HG02973 (cell line): Measurements from ENCODE around the gene TDRD9.

ENCODE experiments used
- ATAC-seq: cut with Tn5 transposase; IDR thresholded peaks from one replicate; pipeline ENCODE4 v1.9.1; 2021; ENCODE audit warnings: moderate library complexity; ENCODE audit not compliant: unreplicated experiment

TDRD9 gene

GRCh38 chr14:104087505-104087904 lies 159.2 kb downstream of the TDRD9 start:
- no peak for ATAC-seq

GRCh38 chr14:104087981-104088850 lies 160.0 kb downstream of the TDRD9 start:
- no peak for ATAC-seq

- ATAC-seq, result no peak
Observed at GRCh38 chr14:104090071-104090748, 162.0 kb downstream of the TDRD9 start.

- no peak for ATAC-seq
Observed at GRCh38 chr14:104091061-104091926, 163.0 kb downstream of the TDRD9 start.

- ATAC-seq, result no peak
Observed at GRCh38 chr14:104091927-104092771, 163.9 kb downstream of the TDRD9 start.

GRCh38 chr14:104092931-104093365 lies 164.7 kb downstream of the TDRD9 start:
- no peak for ATAC-seq

GRCh38 chr14:104093366-104094055 lies 165.3 kb downstream of the TDRD9 start:
- no peak for ATAC-seq

- ATAC-seq, result no peak
Observed at GRCh38 chr14:104094056-104094708, 165.9 kb downstream of the TDRD9 start.

- ATAC-seq, result no peak
Observed at GRCh38 chr14:104094709-104095425, 166.6 kb downstream of the TDRD9 start.

- no peak for ATAC-seq
Observed at GRCh38 chr14:104095426-104096310, 167.4 kb downstream of the TDRD9 start.

GRCh38 chr14:104096318-104096717 lies 168.1 kb downstream of the TDRD9 start:
- ATAC-seq, result no peak

GRCh38 chr14:104096751-104097700 lies 168.8 kb downstream of the TDRD9 start:
- ATAC-seq, result no peak

- no peak for ATAC-seq
Observed at GRCh38 chr14:104098272-104099095, 170.2 kb downstream of the TDRD9 start.

GRCh38 chr14:104099096-104100041 lies 171.1 kb downstream of the TDRD9 start:
- no peak for ATAC-seq
